HCT116 (cell line): ENCODE results near the gene HRH3. TPM values are rescaled to one million over a fixed set of nuclear protein-coding genes. Genes with fewer than 3 reads are reported as not detected.

ENCODE experiments used
- ATAC-seq: fragments of 200-7000 bp; cut with Tn5 transposase; 2 replicates; pipeline ENCODE4 v1.9.1; 2020; ENCODE audit warnings: mild to moderate bottlenecking, moderate library complexity
- BruUV-seq: library from RNA; stranded (reverse); fragments of 400-500 nt; replicated peaks from 2 replicates; lab custom pipeline; 2021; lab: Mats Ljungman, UMichigan
- CTCF ChIA-PET: fragments of 300-600 bp; sonication (Branson Sonifier 250); formaldehyde crosslinking; loops from one replicate; lab custom pipeline; 2021; ENCODE audit warnings: antibody characterized with exemption; lab: Charles Lee
- POLR2A ChIA-PET: fragments of 300-600, 350-600 bp; sonication (Branson Sonifier 250); formaldehyde crosslinking; loops from one replicate; lab custom pipeline; 2021; ENCODE audit warnings: antibody characterized with exemption; lab: Charles Lee
- RAD21 ChIA-PET, 2 experiments: fragments of 300-600 bp; sonication (Branson Sonifier 250); formaldehyde crosslinking; loops; one replicate each; lab custom pipeline; 2023; ENCODE audit warnings: low total read pairs in 2 of 2; ENCODE audit not compliant: uncharacterized antibody in 2 of 2, unreplicated experiment in 2 of 2, low non-redundant PET in 1 of 2; lab: Charles Lee
- DNase-seq: peaks from one replicate; pipeline ENCODE4 v3.0.0-alpha.2; 2010; ENCODE audit warnings: low read depth, low spot score
- H2AFZ ChIP-seq: fragments of 200-600 bp; shearing (Covaris generic), sonication (generic); 2 replicates; pipeline ENCODE4 v1.6.1; 2017; ENCODE audit warnings: low read depth, mixed run types, mixed read lengths, antibody characterized with exemption, low read length; ENCODE audit not compliant: poor library complexity, severe bottlenecking
- H3K27ac ChIP-seq: 2 replicates; pipeline ENCODE4 v1.5.1; 2012; ENCODE audit warnings: low read depth, low read length
- H3K27me3 ChIP-seq: fragments of 200-600 bp; sonication (generic); 2 replicates; pipeline ENCODE4 v1.6.1; 2016; ENCODE audit warnings: mixed run types, low read length, mixed read lengths; ENCODE audit not compliant: insufficient read depth
- H3K36me3 ChIP-seq, 2 experiments: fragments of 200-500 bp in 1 of 2; fragments of 200-600 bp in 1 of 2; sonication (Bioruptor generic) in 1 of 2; sonication (generic) in 1 of 2; 2 replicates each; pipeline versions ENCODE4 v1.5.1 to v1.6.1; 2014 to 2016; ENCODE audit warnings: low read length in 2 of 2, inconsistent platforms in 1 of 2, mixed read lengths in 1 of 2, mixed run types in 1 of 2; ENCODE audit not compliant: insufficient read depth in 2 of 2, control insufficient read depth in 1 of 2
- H3K4me1 ChIP-seq, 2 experiments: fragments of 200-600 bp in 1 of 2; sonication (generic) in 1 of 2; 2 replicates each; pipeline versions ENCODE4 v1.5.1 to v1.6.1; 2012 to 2017; ENCODE audit warnings: low read length in 2 of 2, inconsistent platforms in 1 of 2, mild to moderate bottlenecking in 1 of 2, mixed read lengths in 1 of 2, mixed run types in 1 of 2, moderate library complexity in 1 of 2; ENCODE audit not compliant: insufficient read depth in 2 of 2, control insufficient read depth in 1 of 2
- H3K4me2 ChIP-seq: fragments of 200-600 bp; sonication (generic); 2 replicates; pipeline ENCODE4 v1.6.1; 2017; ENCODE audit warnings: mixed run types, low read length, mixed read lengths
- H3K4me3 ChIP-seq, 2 experiments: fragments of 200-600 bp in 1 of 2; sonication (generic) in 1 of 2; replicated peaks in 1 of 2; 2 replicates each; pipeline ENCODE4 v1.5.1; 2011 to 2016; ENCODE audit warnings: low read length in 2 of 2, control low read depth in 1 of 2, low read depth in 1 of 2, mild to moderate bottlenecking in 1 of 2, mixed read lengths in 1 of 2, mixed run types in 1 of 2
- H3K79me2 ChIP-seq: fragments of 200-600 bp; sonication (generic); 2 replicates; pipeline ENCODE4 v1.6.1; 2017; ENCODE audit warnings: mild to moderate bottlenecking, mixed run types, low read length, moderate library complexity, mixed read lengths; ENCODE audit not compliant: insufficient read depth
- H3K9ac ChIP-seq: fragments of 200-600 bp; sonication (generic); 2 replicates; pipeline ENCODE4 v1.6.1; 2016; ENCODE audit warnings: low read length, mixed read lengths
- H3K9me2 ChIP-seq: fragments of 200-600 bp; sonication (generic), shearing (Covaris generic); 2 replicates; pipeline ENCODE4 v1.6.1; 2017; ENCODE audit warnings: mixed run types, mild to moderate bottlenecking, moderate library complexity; ENCODE audit not compliant: insufficient read depth
- H3K9me3 ChIP-seq, 2 experiments: fragments of 200-500 bp in 1 of 2; fragments of 200-600 bp in 1 of 2; sonication (Bioruptor generic) in 1 of 2; sonication (generic) in 1 of 2; 2 replicates each; pipeline ENCODE4 v1.6.1; 2014 to 2017; ENCODE audit warnings: low read length in 2 of 2, mixed read lengths in 2 of 2, inconsistent platforms in 1 of 2, low read depth in 1 of 2, mild to moderate bottlenecking in 1 of 2, mixed run types in 1 of 2, moderate library complexity in 1 of 2; ENCODE audit not compliant: control insufficient read depth in 1 of 2, insufficient read depth in 1 of 2
- H4K20me1 ChIP-seq: fragments of 200-600 bp; sonication (generic), shearing (Covaris generic); 2 replicates; pipeline ENCODE4 v1.6.1; 2017; ENCODE audit warnings: mixed run types, mild to moderate bottlenecking, moderate library complexity; ENCODE audit not compliant: insufficient read depth
- ELF1 ChIP-seq: IDR thresholded peaks from 2 replicates; pipeline ENCODE4 v1.6.1; 2012; ENCODE audit warnings: low read depth, borderline replicate concordance
- EZH2 ChIP-seq: fragments of 200-600 bp; sonication (generic); IDR thresholded peaks from 2 replicates; pipeline ENCODE4 v1.6.1; 2017; ENCODE audit warnings: antibody characterized with exemption, mixed run types
- POLR2A ChIP-seq: IDR thresholded peaks from 2 replicates; pipeline ENCODE4 v1.7.0; 2011; ENCODE audit warnings: borderline replicate concordance; ENCODE audit not compliant: insufficient read depth, insufficient read length; ENCODE audit errors: extremely low read depth
- POLR2AphosphoS5 ChIP-seq: IDR thresholded peaks from 2 replicates; pipeline ENCODE4 v1.6.1; 2011; ENCODE audit warnings: mild to moderate bottlenecking, low read depth, low read length, moderate library complexity
- SIN3A ChIP-seq: IDR thresholded peaks from 2 replicates; pipeline ENCODE4 v1.6.1; 2012; ENCODE audit warnings: low read depth
- SRF ChIP-seq: IDR thresholded peaks from 2 replicates; pipeline ENCODE4 v1.6.1; 2012; ENCODE audit warnings: low read depth
- ZFX ChIP-seq: fragments of 450-650 bp; IDR thresholded peaks from 2 replicates; pipeline ENCODE4 v1.6.1; 2017
- ZNF274 ChIP-seq: fragments of 200-500 bp; sonication (Bioruptor generic); IDR thresholded peaks from 2 replicates; pipeline ENCODE4 v1.6.1; 2014; ENCODE audit warnings: mild to moderate bottlenecking, low read depth, low read length, inconsistent platforms
- intact Hi-C: fragments of 100-400 bp; cut with micrococcal nuclease; formaldehyde crosslinking; loops from 2 replicates; pipeline ENCODE4 v1.10.0; 2022
- total RNA-seq: library from RNA; stranded (reverse); gene quantifications from one replicate; pipeline ENCODE4 v1.2.1, GENCODE V29; 2021; ENCODE audit not compliant: unreplicated experiment
- TF ChIP-seq, protein P1 (sequence below): IDR thresholded peaks from 2 replicates; pipeline ENCODE4 v1.6.1; 2012
- TF ChIP-seq, protein P2 (sequence below), 3 experiments: fragments of 200-600 bp in 1 of 3; sonication (generic) in 1 of 3; IDR thresholded peaks in 2 of 3; conservative IDR thresholded peaks in 1 of 3; 2 replicates each; pipeline ENCODE4 v1.5.1; 2012 to 2017; ENCODE audit warnings: low read depth in 2 of 3, low read length in 2 of 3, antibody characterized with exemption in 1 of 3, borderline replicate concordance in 1 of 3, control low read depth in 1 of 3, mild to moderate bottlenecking in 1 of 3, mixed read lengths in 1 of 3, mixed run types in 1 of 3, moderate library complexity in 1 of 3; ENCODE audit not compliant: insufficient read depth in 1 of 3
- TF ChIP-seq, protein P3 (sequence below): IDR thresholded peaks from 2 replicates; pipeline ENCODE4 v1.6.1; 2012

Gene HRH3
- total RNA-seq, 1 experiment from 2014 or later: not detected

- Histone ChIP-seq H2AFZ (no peak overlapping the region), H3K4me2 (no peak overlapping the region), H3K27me3 (no peaks in the 10 kb centered on the region), H3K27ac (no peak overlapping the region), H3K9ac (no peak overlapping the region), H3K4me3 (no peak overlapping the region), H3K9me2 (no peaks in the 10 kb centered on the region), H3K36me3 (no peaks in the 10 kb centered on the region), H3K79me2 (peaks cover 16% of the 10 kb centered on the region; the same call in 1 of the 2 replicates), H3K4me1 (peaks cover 0 to 5% of the 10 kb centered on the region in 2 experiments; a peak in 1 of 4 replicates), H4K20me1 (no peaks in the 10 kb centered on the region), H3K9me3 (no peaks in the 10 kb centered on the region)
- ChIA-PET POLR2A (no interaction called here), CTCF (no interaction called here), RAD21 (no interaction called here)
- TF ChIP-seq SRF: no peak
- TF ChIP-seq, protein P1, sequence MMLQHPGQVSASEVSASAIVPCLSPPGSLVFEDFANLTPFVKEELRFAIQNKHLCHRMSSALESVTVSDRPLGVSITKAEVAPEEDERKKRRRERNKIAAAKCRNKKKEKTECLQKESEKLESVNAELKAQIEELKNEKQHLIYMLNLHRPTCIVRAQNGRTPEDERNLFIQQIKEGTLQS: no peak
- no peak for TF ChIP-seq POLR2AphosphoS5
- no peak for TF ChIP-seq ZFX
- TF ChIP-seq, protein P2, sequence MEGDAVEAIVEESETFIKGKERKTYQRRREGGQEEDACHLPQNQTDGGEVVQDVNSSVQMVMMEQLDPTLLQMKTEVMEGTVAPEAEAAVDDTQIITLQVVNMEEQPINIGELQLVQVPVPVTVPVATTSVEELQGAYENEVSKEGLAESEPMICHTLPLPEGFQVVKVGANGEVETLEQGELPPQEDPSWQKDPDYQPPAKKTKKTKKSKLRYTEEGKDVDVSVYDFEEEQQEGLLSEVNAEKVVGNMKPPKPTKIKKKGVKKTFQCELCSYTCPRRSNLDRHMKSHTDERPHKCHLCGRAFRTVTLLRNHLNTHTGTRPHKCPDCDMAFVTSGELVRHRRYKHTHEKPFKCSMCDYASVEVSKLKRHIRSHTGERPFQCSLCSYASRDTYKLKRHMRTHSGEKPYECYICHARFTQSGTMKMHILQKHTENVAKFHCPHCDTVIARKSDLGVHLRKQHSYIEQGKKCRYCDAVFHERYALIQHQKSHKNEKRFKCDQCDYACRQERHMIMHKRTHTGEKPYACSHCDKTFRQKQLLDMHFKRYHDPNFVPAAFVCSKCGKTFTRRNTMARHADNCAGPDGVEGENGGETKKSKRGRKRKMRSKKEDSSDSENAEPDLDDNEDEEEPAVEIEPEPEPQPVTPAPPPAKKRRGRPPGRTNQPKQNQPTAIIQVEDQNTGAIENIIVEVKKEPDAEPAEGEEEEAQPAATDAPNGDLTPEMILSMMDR (IDR thresholded peaks at IDR 0.05 in 2 of 3, conservative IDR thresholded peaks at IDR 0.05 in 1 of 3; ENCODE audit: borderline replicate concordance in 1 of 3, insufficient read depth in 1 of 3, low read depth in 2 of 3, low read length in 2 of 3): no peak
- TF ChIP-seq POLR2A: no peak
- TF ChIP-seq ELF1: no peak
- TF ChIP-seq ZNF274: no peak
- TF ChIP-seq EZH2: no peak
- TF ChIP-seq, protein P3, sequence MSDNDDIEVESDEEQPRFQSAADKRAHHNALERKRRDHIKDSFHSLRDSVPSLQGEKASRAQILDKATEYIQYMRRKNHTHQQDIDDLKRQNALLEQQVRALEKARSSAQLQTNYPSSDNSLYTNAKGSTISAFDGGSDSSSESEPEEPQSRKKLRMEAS: no peak
- TF ChIP-seq SIN3A: no peak
- ATAC-seq (no peak), DNase-seq (no peak)
- BruUV-seq: no TSS peak
- intact Hi-C loops: no loop called here
Observed at GRCh38 chr20:62245911-62246280, 25.8 kb upstream of the HRH3 start.
